GM23338 (cell line): ENCODE data around the gene MAPKAPK3.

Source experiments
- CREB1 ChIP-seq: fragments of 250-450 bp; sonication (Bioruptor Pico); IDR thresholded peaks from 2 replicates; pipeline ENCODE4 v1.5.0; 2020; ENCODE audit warnings: low read depth, mild to moderate bottlenecking, moderate library complexity
- CTCF ChIP-seq, 2 experiments: fragments of 200-600 bp in 1 of 2; sonication (generic) in 1 of 2; conservative IDR thresholded peaks; 2 replicates each; pipeline versions ENCODE4 v1.5.1 to v1.6.1; 2016 to 2017; ENCODE audit warnings: antibody characterized with exemption in 2 of 2, low read depth in 2 of 2, mild to moderate bottlenecking in 2 of 2, moderate library complexity in 1 of 2
- ETS1 ChIP-seq: IDR thresholded peaks from 2 replicates; pipeline ENCODE4 v1.6.1; 2016; ENCODE audit warnings: antibody characterized with exemption
- EZH2 ChIP-seq: fragments of 200-600 bp; sonication (generic); IDR thresholded peaks from one replicate; pipeline ENCODE4 v1.8.0; 2017; ENCODE audit warnings: antibody characterized with exemption, mild to moderate bottlenecking, low read depth; ENCODE audit not compliant: unreplicated experiment
- EZH2phosphoT487 ChIP-seq: fragments of 200-600 bp; sonication (generic); IDR thresholded peaks from one replicate; pipeline ENCODE4 v1.8.1; 2018; ENCODE audit warnings: antibody characterized with exemption; ENCODE audit not compliant: unreplicated experiment
- JUNB ChIP-seq: IDR thresholded peaks from one replicate; pipeline ENCODE4 v1.6.1; 2016; ENCODE audit warnings: antibody characterized with exemption; ENCODE audit not compliant: unreplicated experiment
- POLR2AphosphoS5 ChIP-seq: IDR thresholded peaks from 2 replicates; pipeline ENCODE4 v1.6.1; 2016; ENCODE audit warnings: antibody characterized with exemption, low read depth
- REST ChIP-seq: IDR thresholded peaks from one replicate; pipeline ENCODE4 v1.6.1; 2018; ENCODE audit warnings: antibody characterized with exemption; ENCODE audit not compliant: unreplicated experiment
- STAT1 ChIP-seq: IDR thresholded peaks from one replicate; pipeline ENCODE4 v1.6.1; 2016; ENCODE audit warnings: antibody characterized with exemption; ENCODE audit not compliant: unreplicated experiment
- ZNF114 ChIP-seq: fragments of 250-450 bp; sonication (Bioruptor Pico); IDR thresholded peaks from 2 replicates; pipeline ENCODE4 v1.5.0; 2020; ENCODE audit warnings: mild to moderate bottlenecking, moderate library complexity
- ZNF462 ChIP-seq: fragments of 250-450 bp; sonication (Bioruptor Pico); IDR thresholded peaks from 2 replicates; pipeline ENCODE4 v1.5.0; 2020; ENCODE audit warnings: mild to moderate bottlenecking, moderate library complexity

- TF ChIP-seq JUNB = no peak
- no peak for TF ChIP-seq CTCF (conservative IDR thresholded peaks at IDR 0.05; ENCODE audit: low read depth in 2 of 2)
- no peak for TF ChIP-seq REST
- TF ChIP-seq CREB1 (CRISPR knock-in tag) = no peak
- no peak for TF ChIP-seq EZH2phosphoT487
- TF ChIP-seq POLR2AphosphoS5 = no peak
- TF ChIP-seq EZH2 = no peak
- no peak for TF ChIP-seq ETS1
- TF ChIP-seq STAT1 = no peak
- TF ChIP-seq ZNF114 (CRISPR knock-in tag) = no peak
- no peak for TF ChIP-seq ZNF462 (CRISPR knock-in tag)
Observed at GRCh38 chr3:50623840-50624474, 7.0 kb downstream of the MAPKAPK3 start.
